Lower lobe of right lung (tissue), 2 donors: ENCODE results near the gene MAGED2. TPM values are rescaled to one million over a fixed set of nuclear protein-coding genes. Genes with fewer than 3 reads are reported as not detected.
A peak's percentile ranks its signal among the peaks of the same experiment; 100 is the strongest.

ENCODE experiments used
- ATAC-seq, 2 donors: fragments of 200-7000 bp; cut with Tn5 transposase; one replicate each; pipeline ENCODE4 v1.9.1; 2020 to 2022; ENCODE audit warnings: mild to moderate bottlenecking in 2 of 2, moderate library complexity in 2 of 2
- DNase-seq: peaks from one replicate; pipeline ENCODE4 v3.0.0-alpha.2; 2020
- H3K27ac ChIP-seq: fragments of 200-600 bp; one replicate; pipeline ENCODE4 v1.8.0; 2022
- H3K27me3 ChIP-seq: fragments of 200-600 bp; one replicate; pipeline ENCODE4 v1.8.0; 2022; ENCODE audit warnings: low read depth
- H3K36me3 ChIP-seq: fragments of 200-600 bp; one replicate; pipeline ENCODE4 v1.8.0; 2022; ENCODE audit warnings: mild to moderate bottlenecking
- H3K4me1 ChIP-seq: fragments of 200-600 bp; one replicate; pipeline ENCODE4 v1.8.0; 2022
- H3K4me3 ChIP-seq: fragments of 200-600 bp; one replicate; pipeline ENCODE4 v1.8.0; 2022; ENCODE audit warnings: mild to moderate bottlenecking
- H3K9me3 ChIP-seq: fragments of 200-600 bp; one replicate; pipeline ENCODE4 v1.8.0; 2022
- intact Hi-C: fragments of 100-400 bp; cut with DNase I; formaldehyde crosslinking; loops from one replicate; pipeline ENCODE4 v1.11.0; 2022
- total RNA-seq: library from RNA; stranded (reverse); fragmentation: NEBNext Ultra II Directional; extraction: Animal tissue kit (Norgen Biotek cat#: 25700); gene quantifications from one replicate; pipeline ENCODE4 v1.2.1, GENCODE V29; 2021
- TF ChIP-seq, protein P1 (sequence below): fragments of 200-600 bp; IDR thresholded peaks from one replicate; pipeline ENCODE4 v1.8.0; 2022; ENCODE audit warnings: antibody characterized with exemption, mild to moderate bottlenecking
- donor health status: DM: no; HTN: yes; CAD: no; lungs with severe emphysema.

Gene MAGED2
- total RNA-seq, 1 donor from 2014 or later = 88.3 TPM

DNA sequence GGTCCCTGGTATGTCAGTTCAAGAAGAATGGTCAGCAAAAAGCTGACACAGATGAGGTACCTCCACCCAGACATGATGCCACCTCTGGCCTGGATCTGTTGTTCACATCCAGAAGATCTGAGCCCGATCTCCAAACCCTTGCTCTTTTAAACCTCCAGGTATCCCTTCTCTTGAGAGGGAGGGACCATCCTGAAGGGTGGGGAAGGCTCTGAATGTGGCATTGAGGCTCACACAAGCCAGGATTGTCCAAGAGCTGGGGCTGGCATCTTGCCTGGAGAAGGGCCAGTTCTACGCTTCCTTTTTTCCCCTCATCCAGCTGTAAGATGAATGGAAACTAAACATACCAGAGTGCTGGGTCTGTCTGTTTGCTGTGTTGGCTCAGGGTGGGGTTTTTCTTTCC is 9.4 kb upstream of the MAGED2 start, which contains the start of gene ITIH6:
Gene ITIH6, minus strand, starts transcription at position 119 of the 400 bp plus-strand sequence. Its CDS starts 45 bp downstream, at position 74.
- Histone ChIP-seq H3K27me3 (no peaks in the 10 kb centered on the region), H3K4me3 (no peak within 1 kb of the TSS), H3K4me1 (no peaks in the 10 kb centered on the region), H3K36me3 (no peaks in the 10 kb centered on the region), H3K9me3 (no peaks in the 10 kb centered on the region), H3K27ac (no peak within 1 kb of the TSS)
- DNase-seq = no peak
- TF ChIP-seq, protein P1, sequence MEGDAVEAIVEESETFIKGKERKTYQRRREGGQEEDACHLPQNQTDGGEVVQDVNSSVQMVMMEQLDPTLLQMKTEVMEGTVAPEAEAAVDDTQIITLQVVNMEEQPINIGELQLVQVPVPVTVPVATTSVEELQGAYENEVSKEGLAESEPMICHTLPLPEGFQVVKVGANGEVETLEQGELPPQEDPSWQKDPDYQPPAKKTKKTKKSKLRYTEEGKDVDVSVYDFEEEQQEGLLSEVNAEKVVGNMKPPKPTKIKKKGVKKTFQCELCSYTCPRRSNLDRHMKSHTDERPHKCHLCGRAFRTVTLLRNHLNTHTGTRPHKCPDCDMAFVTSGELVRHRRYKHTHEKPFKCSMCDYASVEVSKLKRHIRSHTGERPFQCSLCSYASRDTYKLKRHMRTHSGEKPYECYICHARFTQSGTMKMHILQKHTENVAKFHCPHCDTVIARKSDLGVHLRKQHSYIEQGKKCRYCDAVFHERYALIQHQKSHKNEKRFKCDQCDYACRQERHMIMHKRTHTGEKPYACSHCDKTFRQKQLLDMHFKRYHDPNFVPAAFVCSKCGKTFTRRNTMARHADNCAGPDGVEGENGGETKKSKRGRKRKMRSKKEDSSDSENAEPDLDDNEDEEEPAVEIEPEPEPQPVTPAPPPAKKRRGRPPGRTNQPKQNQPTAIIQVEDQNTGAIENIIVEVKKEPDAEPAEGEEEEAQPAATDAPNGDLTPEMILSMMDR = no peak
- intact Hi-C loops = no loop called here
- ATAC-seq = no peak

- DNase-seq (no peak), ATAC-seq (no peak)
- H3K9me3 ChIP-seq = no peaks in the 10 kb centered on the region
- H3K27ac ChIP-seq = no peak overlapping the region
- H3K36me3 ChIP-seq = no peaks in the 10 kb centered on the region
- no peaks in the 10 kb centered on the region for H3K27me3 ChIP-seq
- H3K4me1 ChIP-seq = no peaks in the 10 kb centered on the region
- TF ChIP-seq, protein P1 = no peak
- no peak overlapping the region for H3K4me3 ChIP-seq
- intact Hi-C loops = no loop called here
Observed at GRCh38 chrX:54799046-54799445, 8.5 kb upstream of the MAGED2 start.

DNA sequence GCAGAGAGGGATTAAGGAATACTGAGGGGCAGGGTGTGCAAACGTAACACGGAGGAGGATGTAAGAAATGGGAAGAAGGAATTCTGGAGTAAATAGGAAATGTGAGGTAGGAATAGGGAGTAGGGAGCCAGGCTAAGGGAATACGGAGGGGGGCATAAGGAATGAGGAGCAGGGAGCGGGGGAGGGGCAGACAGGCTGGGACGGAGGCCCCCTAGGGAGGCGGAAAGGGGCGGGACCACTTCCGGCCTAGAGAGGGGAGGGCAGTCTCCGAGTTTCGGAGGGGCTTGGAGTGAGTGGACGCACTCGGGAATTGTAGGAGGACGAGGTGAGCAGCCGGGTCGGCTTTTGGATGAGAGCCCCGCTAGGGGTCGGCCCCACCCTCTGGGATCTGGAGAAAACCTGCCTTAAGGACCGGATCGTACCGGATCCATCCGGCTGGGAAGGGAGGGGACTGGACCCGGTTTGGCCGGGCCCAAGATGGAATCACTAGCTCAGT is 612 bp downstream of the MAGED2 start:
- Histone ChIP-seq H3K27ac (peak overlapping the region; percentile 71), H3K9me3 (no peaks in the 10 kb centered on the region), H3K27me3 (no peaks in the 10 kb centered on the region), H3K36me3 (peaks cover 33% of the 10 kb centered on the region), H3K4me3 (peak overlapping the region; percentile 64), H3K4me1 (peaks cover 10% of the 10 kb centered on the region)
- DNase-seq (no peak), ATAC-seq (peak; percentile 78 to 82)
- TF ChIP-seq, protein P1 = no peak
- intact Hi-C loops = no loop called here

DNA sequence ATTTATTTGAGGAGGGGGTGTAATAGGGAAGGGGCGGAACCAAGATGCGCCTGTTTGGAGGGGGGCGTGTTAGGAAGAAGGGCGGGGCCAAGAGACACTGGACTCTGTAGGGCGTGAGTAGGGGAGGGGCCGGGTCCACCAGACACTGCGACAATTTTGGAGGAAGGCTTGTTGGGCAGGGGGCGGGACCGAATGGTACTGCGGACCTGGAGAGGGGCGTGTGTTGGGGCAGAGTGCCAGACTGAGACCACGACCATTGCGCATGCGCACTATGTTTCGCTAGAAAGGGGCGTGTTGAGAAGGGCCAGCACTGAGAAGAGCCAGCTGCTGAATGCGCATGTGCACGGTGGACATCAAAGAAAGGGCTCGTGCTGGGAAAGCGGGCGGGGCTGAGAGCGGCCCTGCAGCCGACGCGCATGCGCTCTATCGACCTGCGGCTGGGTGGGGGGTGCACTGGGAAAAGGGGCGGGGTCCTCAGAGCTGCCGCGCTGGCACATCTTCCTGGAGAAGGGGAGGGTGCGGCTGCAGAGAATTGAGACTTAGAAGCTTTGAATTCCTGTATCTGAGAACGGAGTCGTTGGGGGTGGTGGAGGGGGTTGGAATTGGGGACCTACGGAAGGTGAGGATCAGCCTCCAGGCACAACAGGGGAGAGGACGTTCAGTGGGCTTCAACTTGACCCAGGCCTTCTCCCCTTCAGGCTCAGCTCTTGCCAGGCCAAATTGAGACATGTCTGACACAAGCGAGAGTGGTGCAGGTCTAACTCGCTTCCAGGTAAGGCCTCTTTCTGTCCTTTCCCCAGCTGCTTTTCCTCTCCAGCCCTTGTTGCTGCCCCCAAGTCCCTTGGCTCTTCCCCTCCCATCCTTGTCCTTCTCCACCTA is 1.3 kb downstream of the MAGED2 start:
- Histone ChIP-seq H3K27me3 (no peaks in the 10 kb centered on the region), H3K9me3 (no peaks in the 10 kb centered on the region), H3K27ac (peak overlapping the region; percentile 71), H3K4me3 (peak overlapping the region; percentile 64), H3K4me1 (peaks cover 10% of the 10 kb centered on the region), H3K36me3 (peaks cover 40% of the 10 kb centered on the region)
- intact Hi-C loops = no loop called here
- TF ChIP-seq, protein P1 = no peak
- ATAC-seq (peak; percentile 92 to 95), DNase-seq (peak; percentile 94)

DNA sequence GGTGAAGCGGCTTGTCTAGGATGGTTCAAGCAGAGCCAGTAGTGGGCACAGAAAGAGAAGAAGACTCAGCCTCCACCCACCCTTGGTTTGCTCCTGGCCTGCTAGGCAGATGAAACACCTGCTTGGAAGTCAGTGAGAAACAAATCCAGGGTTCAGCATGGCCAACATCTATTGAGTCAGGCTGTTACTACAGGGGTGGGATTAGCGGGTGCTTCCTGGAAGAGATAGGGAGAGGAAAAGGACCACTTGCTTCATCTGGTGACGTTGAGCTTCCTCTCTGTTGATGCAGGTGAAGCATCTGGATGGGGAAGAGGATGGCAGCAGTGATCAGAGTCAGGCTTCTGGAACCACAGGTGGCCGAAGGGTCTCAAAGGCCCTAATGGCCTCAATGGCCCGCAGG is 3.0 kb downstream of the MAGED2 start:
- TF ChIP-seq, protein P1 = no peak
- ATAC-seq (no peak), DNase-seq (no peak)
- Histone ChIP-seq H3K4me3 (no peak overlapping the region), H3K36me3 (peaks cover 57% of the 10 kb centered on the region), H3K4me1 (peaks cover 10% of the 10 kb centered on the region), H3K27ac (no peak overlapping the region), H3K27me3 (no peaks in the 10 kb centered on the region), H3K9me3 (no peaks in the 10 kb centered on the region)
- intact Hi-C loops = no loop called here
